IPS DF 6.9 (cell line): ENCODE data around the gene MAU2.
A peak's percentile ranks its signal among the peaks of the same experiment; 100 is the strongest.

Experiments used
- DNase-seq: peaks from one replicate; pipeline ENCODE4 v3.0.0-alpha.2; 2013; ENCODE audit warnings: low read depth, low spot score
- H3K27ac ChIP-seq: one replicate; pipeline ENCODE4 v1.5.1; 2013; ENCODE audit warnings: low read length, control low read depth
- H3K27me3 ChIP-seq: 2 replicates; pipeline ENCODE4 v1.6.1; 2013; ENCODE audit warnings: mild to moderate bottlenecking, low read length; ENCODE audit not compliant: control insufficient read depth, insufficient read depth
- H3K36me3 ChIP-seq: 2 replicates; pipeline ENCODE4 v1.6.1; 2013; ENCODE audit warnings: low read length; ENCODE audit not compliant: control insufficient read depth, insufficient read depth
- H3K4me1 ChIP-seq: 2 replicates; pipeline ENCODE4 v1.6.1; 2013; ENCODE audit warnings: low read length; ENCODE audit not compliant: control insufficient read depth, insufficient read depth
- H3K4me3 ChIP-seq: 2 replicates; pipeline ENCODE4 v1.5.1; 2013; ENCODE audit warnings: mild to moderate bottlenecking, low read length
- H3K9me3 ChIP-seq: 2 replicates; pipeline ENCODE4 v1.6.1; 2013; ENCODE audit warnings: low read length, inconsistent platforms; ENCODE audit not compliant: control insufficient read depth, insufficient read depth
- WGBS: extraction: QIAGEN DNeasy Blood & Tissue Kit; methylation state at CpG from one replicate; pipeline ENCODE4 v1.1.7; 2013; ENCODE audit warnings: mixed read lengths, missing lambda C conversion rate; ENCODE audit not compliant: insufficient read length, insufficient coverage; 5-methylcytosine and 5-hydroxymethylcytosine counted together

Gene MAU2

GRCh38 chr19:19399733-19400433 lies 79.3 kb downstream of the MAU2 start:
- no peak overlapping the region for H3K4me3 ChIP-seq
- H3K36me3 ChIP-seq: no peaks in the 10 kb centered on the region
- no CpG with 5 or more reads among the region's 9 CpGs for WGBS
- no peaks in the 10 kb centered on the region for H3K9me3 ChIP-seq
- DNase-seq: no peak
- no peaks in the 10 kb centered on the region for H3K4me1 ChIP-seq
- H3K27me3 ChIP-seq: no peaks in the 10 kb centered on the region
- H3K27ac ChIP-seq: no peak overlapping the region

GRCh38 chr19:19402656-19403372 lies 82.2 kb downstream of the MAU2 start:
- Histone ChIP-seq H3K9me3 (no peaks in the 10 kb centered on the region), H3K27ac (no peak overlapping the region), H3K36me3 (no peaks in the 10 kb centered on the region), H3K4me1 (peaks cover 1% of the 10 kb centered on the region), H3K27me3 (no peaks in the 10 kb centered on the region), H3K4me3 (no peak overlapping the region)
- no peak for DNase-seq
- 100% methylated on average over 1 of the region's 11 CpGs for WGBS

DNA sequence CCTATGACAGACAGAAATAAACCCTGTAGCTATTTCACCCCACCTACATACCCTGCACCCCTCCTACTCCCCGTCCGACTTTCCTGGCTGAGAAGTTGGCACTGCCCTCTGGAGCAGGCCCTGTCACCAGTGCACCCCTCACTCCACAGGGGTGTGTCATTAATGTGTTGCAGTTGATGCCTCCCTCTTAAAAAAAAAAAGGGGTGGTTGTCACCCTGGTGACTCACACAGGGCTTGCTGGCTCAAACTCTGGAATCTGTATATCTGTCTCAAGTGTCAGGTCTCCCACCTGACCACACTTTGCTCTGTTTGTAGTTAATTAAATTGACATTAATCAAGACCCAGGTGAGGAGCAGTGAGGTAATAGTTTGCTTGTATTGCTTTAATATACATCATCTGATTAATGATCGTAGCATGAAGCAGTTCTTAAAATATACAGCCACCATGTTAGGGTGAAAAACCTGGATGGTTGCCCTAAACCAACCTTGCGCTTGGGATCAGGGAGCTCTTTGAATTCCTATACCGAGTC lies 82.8 kb downstream of the MAU2 start:
- Histone ChIP-seq H3K4me1 (peaks cover 1% of the 10 kb centered on the region), H3K27ac (no peak overlapping the region), H3K36me3 (no peaks in the 10 kb centered on the region), H3K9me3 (no peaks in the 10 kb centered on the region), H3K27me3 (no peaks in the 10 kb centered on the region), H3K4me3 (no peak overlapping the region)
- no CpG with 5 or more reads among the region's 5 CpGs for WGBS
- no peak for DNase-seq

DNA sequence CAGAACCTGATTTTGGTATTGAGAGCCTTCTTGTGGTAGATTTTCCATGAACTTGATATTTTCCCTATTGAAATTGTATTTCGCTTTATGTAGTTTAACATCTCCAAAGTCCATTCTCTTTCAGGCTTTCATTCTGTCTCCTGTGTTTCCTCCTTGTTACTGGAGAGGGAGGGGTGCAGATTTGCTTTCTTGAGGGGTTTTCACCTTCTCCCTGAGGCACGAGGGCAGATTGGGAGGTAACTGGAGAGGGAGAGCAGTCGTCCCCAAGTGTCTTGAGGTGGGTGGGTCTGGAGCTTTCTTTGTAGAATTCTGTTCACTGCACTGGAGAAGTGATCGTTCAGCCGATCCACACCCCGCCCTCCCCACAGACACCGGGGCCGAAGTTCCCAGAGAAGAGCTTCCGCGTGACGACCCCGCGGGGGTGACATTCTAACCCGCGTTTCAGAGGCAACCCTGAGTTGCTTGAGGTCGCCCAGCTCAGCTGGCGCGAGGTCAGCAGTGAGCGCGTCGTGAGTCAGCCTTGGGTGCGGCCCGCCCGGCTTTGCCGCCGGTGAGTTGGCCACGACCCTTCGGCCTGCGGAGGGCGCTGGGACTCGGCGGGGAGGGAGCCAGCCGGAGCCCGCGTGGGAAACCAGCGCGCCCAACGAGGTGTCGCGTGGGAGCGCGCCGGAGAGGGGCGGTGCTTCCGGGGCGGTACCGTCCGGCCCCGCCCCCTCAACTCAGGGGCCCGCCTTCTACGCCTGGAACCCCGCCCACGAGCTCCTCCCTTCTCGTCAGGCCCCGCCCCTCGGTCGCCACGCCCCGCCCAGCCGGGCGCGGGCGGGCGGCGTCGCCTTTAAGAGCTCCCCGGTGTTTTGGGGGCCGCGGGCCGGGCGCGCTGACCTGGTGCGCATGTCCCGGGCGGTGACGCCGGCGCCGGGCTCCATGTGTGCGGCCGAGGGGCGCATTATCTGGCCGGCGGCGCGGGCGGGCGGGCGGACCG lies 84.5 kb downstream of the MAU2 start, which contains the start of gene GATAD2A:
Gene GATAD2A, plus strand, starts transcription at position 797 of the 982 bp plus-strand sequence. CDS start 59,671 bp downstream, outside the sequence.
- WGBS: no CpG with 5 or more reads among the region's 90 CpGs

GRCh38 chr19:19405971-19406877 lies 85.6 kb downstream of the MAU2 start:
- no peak for DNase-seq

More for the DNA sequence above, 84.5 kb downstream of the MAU2 start, which contains the start of gene GATAD2A:
- Histone ChIP-seq H3K4me1 (peaks cover 6% of the 10 kb centered on the region), H3K9me3 (no peaks in the 10 kb centered on the region), H3K27ac (no peak within 1 kb of the TSS), H3K4me3 (peak within 1 kb of the TSS; percentile 74), H3K36me3 (no peaks in the 10 kb centered on the region), H3K27me3 (no peaks in the 10 kb centered on the region)
- DNase-seq: peak; percentile 48

GRCh38 chr19:19406878-19407632 lies 86.4 kb downstream of the MAU2 start:
- no peaks in the 10 kb centered on the region for H3K27me3 ChIP-seq
- peaks cover 10% of the 10 kb centered on the region for H3K4me1 ChIP-seq
- DNase-seq: no peak
- no peak overlapping the region for H3K27ac ChIP-seq
- no peaks in the 10 kb centered on the region for H3K9me3 ChIP-seq
- H3K4me3 ChIP-seq: peak overlapping the region; percentile 74; the same call in 1 of the 2 replicates
- WGBS: no CpG with 5 or more reads among the region's 12 CpGs
- no peaks in the 10 kb centered on the region for H3K36me3 ChIP-seq

More at GRCh38 chr19:19405971-19406877, 85.6 kb downstream of the MAU2 start:
- H3K27me3 ChIP-seq: no peaks in the 10 kb centered on the region
- peak overlapping the region; percentile 74 for H3K4me3 ChIP-seq
- no peaks in the 10 kb centered on the region for H3K36me3 ChIP-seq
- WGBS: no CpG with 5 or more reads among the region's 87 CpGs
- H3K9me3 ChIP-seq: no peaks in the 10 kb centered on the region
- H3K4me1 ChIP-seq: peaks cover 10% of the 10 kb centered on the region
- no peak overlapping the region for H3K27ac ChIP-seq

DNA sequence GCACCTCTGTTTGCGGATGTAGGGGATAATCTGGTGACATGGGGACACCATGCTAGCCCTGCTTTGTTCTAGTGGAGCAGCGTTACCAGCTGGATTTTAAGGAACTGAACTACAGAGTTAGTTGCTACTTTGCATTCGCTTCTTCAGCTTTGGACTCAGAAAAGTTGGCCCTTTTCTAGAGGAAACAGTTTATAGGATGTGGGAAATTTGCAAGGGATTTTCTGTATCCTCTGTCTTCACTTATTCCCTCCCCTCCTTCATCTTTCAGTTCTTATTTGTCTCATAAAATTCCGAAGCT lies 87.0 kb downstream of the MAU2 start:
- Histone ChIP-seq H3K27me3 (no peaks in the 10 kb centered on the region), H3K27ac (no peak overlapping the region), H3K36me3 (no peaks in the 10 kb centered on the region), H3K4me3 (no peak overlapping the region), H3K4me1 (peaks cover 10% of the 10 kb centered on the region), H3K9me3 (no peaks in the 10 kb centered on the region)
- no CpG with 5 or more reads among the region's 4 CpGs for WGBS
- DNase-seq: no peak
